NCI-H187 (cell line): ENCODE measurements around the gene ARID1B.
"Not testable (repeated sequence)": the region's sequence is repeated elsewhere in the genome, so short reads cannot be mapped to it uniquely, and the experiment has no call there.

ENCODE experiments used
- DNase-seq, 2 experiments: peaks; one replicate each; lab custom pipeline; 2025; lab: John Stamatoyannopoulos, UW

The ARID1B gene

DNA sequence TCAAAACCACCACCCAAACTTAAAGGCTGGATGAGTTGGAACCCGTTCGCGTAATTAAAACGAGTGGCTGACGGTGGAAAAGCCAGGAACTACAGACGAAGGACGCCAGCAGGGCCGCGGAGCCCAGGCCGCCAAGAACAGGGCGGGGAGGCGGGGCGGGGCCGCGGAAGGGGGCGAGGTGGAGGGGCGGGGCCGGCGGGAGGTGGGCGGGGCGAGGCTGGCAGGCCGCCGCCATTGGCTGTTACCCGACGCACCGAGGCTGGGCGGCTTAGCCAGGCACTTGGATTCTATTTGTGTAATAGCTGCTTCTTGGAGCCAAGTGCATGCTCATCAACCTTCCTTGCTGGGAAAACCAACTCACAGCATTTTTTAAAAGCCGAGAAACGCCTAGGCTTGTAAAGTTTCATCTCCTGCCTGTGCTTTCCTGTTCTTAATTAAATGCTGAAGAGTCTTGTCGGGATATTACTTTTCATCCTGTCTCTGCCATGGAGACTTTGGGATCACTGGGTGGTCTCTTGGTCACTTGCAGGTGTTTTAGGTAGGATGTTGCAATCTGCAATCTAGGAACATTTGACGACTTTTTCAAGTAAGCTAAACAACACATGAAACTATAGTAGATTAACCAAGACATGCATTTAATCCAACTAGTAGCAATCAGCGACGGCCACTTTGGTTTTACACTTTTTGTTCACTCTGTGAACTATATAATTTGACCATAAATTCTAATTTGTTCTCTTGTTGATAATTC, 245.0 kb downstream of the ARID1B start:
- DNase-seq = peak; percentile 67 to 81

DNA sequence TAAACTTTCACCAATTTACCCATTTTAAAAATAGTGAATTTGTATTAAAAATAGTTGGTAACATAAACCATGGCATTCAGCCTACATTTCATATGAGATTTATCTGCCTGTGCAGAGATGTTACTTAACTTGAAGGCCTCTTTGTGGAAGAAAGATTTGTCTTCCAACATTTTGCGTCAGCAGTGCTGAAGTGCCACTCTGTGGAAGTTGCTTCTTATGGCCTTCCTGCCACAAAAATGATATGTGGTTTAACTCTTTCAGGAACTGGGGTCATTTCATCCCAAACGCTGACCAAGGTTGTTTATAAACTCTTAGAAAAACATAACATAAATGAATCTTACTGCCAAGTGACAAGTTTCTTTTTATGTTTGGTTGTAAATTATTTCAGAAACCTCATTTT, 246.8 kb downstream of the ARID1B start:
- no peak for DNase-seq

DNA sequence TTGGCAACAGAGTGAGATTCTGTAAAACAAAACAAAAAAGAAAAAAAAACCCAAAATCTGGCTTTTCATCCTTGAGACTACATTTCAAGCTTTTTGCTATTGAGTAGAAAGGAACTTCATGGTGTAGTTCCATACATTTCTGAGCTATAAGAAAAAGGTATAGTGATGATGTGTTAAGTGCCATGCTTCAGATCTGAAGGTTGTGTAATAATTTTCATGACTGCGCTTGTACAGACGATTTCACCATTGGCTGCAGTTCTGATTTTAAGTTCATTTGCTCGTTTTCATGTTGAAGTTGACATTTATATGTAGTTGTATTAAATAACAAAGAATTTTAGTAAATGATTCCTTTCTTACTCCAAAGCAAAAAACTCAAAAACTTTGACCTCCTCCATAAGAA, 247.6 kb downstream of the ARID1B start:
- DNase-seq = no peak

DNA sequence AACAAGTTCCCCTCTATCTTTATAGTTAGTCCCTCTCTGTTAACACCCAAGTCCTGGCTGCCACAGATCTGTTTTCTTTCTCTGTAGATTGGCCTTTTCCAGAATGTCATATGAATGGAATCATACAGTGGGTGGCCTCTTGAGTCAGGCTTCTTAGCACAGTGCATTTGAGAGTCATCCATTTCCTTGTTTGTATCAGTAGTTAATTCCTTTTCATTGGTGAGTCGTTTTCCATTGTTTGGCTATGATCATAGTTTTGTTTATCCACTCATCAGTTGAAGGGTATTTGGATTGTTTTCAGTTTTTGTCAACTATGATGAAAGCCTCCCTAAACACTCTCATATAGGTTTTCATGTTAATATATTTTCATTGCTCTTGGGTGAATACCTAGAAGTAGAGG, 248.3 kb downstream of the ARID1B start:
- no peak for DNase-seq

DNA sequence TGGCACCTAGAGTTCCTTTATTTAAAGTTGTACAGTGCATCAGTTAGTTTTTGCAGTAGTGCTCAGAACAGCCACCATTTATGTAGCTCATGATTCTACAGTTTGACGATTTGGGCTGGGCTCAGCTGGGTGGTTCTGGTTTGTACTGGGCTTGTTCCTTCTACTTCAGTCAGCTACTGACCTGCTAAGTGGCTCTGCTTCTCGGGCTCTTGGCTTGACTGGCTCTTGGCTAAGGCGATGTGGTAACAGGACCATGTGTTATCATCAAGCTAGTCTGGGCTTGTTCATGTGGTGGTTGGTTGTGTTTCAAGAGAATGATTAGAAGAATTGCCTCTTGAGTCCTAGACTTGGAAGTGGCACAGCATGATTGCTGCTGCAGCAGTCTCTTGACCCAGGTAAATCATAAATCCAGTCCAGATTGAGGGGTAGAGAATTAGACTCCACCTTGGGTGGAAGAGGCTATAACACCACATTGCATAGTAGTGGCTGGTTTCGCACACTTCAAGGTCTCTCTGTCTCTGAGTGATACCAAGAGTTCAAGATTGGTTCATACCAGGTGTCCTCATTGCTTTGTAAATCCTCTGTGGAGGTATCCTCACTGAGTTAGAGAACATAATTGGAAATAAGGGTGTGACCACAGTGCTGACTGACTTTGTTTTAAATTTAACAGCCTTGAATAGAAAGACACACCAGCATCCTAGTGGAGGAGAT, 253.0 kb downstream of the ARID1B start:
- DNase-seq = no peak

DNA sequence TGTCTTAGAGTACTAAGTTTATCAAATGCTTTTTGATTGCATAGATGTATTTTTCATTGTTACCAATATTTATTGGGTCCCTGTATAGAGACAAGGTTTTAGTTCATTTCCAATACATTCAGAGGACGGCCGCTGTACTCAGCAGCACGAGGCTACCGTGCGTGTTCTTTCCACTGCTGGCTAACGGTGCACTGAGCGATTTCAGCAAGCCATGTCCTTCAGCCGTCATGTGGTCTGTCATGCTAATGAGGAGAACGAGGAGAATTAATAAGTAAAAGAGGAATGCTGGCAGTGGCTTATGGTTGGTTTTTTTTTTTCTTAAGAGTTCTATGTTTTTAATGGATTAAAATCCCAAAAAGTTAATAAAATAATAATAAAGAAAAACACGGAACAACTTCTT, 253.6 kb downstream of the ARID1B start:
- no peak for DNase-seq

DNA sequence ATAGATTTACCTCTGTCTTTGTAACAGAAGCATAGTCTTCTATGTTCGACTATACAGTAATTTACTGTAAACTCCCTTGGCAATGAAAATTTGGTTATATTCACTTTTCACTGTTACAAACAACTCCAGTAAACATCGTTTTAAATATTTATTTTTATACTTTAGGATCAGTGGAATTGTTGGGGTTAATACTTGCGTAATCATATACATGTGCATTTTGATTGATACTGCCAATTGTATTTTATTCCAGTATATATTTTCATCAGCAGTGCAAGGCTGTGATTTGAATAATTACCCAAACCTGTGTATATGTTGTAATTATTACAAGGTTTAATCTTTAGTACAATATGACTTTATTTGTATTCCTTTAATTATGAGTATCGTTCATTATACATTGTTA, 255.7 kb downstream of the ARID1B start:
- DNase-seq = no peak

DNA sequence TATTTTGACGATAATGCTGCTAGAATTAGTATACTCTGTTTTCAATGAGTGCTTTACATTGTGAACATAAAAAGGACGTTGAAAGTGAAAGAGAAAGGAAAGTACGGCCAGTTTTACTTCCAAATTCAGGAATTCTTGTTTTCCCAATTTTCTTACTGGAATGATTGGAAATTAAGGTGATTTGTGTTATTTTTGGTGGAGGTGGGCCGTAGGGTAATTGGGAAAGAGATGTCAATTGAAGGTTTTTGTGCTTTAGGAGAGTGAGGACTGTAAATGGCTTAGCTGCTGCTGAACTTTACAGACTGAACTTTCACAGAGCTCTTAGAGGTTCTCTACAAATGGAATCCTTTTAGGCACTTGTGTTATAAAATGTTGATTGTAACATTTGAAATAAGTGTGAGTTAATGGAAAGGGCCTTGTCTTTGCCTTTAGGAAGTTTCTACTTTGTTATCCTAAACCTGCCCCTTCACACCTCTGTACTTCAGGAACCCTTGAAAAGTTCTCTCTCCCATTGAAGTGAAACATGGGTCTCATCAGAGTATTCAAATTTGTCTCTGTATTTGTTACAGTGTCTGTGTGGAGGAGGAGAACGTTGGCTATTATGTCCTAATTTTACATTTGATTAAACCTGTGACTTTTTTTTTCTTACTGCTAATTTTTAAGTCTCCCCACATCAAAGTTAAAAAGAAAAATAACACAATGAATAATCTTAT, 256.4 kb downstream of the ARID1B start:
- DNase-seq = no peak

DNA sequence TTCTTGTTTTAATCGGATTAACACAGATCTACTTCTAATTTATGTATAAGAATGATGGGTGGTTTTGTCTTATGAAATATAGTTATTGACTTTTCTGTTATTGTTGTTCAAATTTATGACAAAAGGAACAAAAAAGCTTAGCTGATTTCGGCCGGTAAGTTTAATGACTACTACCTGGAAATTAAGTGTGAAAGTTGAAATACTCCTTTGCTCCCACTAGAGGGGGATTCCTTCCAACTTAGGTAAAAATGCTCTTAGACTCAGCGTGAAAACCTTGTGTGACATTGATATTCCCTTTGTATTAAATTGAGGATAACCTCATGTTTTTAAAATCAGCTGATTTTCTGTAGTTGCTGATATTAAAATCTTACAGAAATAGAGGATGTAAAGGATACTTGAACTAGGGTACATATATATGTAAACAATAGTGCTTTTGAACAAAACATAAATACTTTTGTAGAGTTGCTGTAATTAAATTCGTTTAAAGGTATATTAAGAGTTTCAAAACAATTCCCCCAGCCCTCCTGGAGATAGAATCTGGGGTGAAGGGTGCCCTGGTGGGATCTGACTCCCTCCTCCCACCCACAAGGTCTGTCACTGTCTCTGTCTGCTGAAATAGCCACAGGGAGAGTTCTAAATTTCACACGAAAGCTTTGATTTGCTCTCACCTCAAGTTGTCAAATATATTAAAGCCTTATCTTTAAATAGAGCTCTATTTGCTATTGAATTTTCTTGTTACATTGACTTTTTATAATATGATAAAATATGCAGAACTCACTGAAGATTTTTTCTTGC, 257.5 kb downstream of the ARID1B start:
- DNase-seq = peak in 1 of 2 experiments; percentile 7

DNA sequence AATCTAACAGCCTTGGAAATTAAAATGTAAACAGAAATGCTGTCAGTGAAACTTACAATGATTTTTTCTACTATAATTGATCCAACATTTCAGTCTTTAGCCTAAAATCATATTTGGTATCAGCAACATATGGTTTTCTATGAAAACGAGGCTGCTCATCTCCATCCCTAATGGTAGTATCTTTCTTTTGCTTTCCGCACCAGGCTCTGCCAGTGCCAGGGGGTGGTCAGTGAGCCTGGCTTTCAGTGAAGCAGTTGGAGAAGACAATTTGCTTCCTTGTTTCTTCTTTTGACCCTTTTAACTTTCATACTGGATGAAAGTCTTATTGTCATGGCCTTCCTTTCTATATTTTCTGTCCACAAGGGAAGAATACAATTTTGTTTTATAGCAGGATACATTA, 258.4 kb downstream of the ARID1B start:
- no peak for DNase-seq

DNA sequence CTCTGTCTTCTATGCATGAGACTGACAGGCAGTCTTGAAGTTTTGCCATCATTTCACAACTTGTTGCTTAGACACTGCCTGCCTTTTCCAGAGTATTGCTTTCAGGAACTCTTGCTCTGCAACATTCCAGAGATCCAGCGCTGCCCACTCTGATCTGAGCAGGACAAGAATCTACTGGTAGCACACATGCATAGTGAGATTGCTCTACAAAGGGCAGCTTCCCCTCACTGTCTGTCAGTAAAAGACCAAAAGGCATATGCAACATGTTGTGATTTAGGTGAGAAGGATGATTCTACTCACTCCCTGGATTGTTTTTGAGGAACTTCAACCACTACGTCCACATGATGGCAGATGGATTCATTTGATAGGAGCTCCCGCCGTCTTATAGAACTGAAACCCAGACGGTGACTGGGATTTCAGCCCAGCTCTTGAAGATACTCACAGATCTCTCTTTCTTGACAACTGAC, 259.1 kb downstream of the ARID1B start:
- DNase-seq = no peak

DNA sequence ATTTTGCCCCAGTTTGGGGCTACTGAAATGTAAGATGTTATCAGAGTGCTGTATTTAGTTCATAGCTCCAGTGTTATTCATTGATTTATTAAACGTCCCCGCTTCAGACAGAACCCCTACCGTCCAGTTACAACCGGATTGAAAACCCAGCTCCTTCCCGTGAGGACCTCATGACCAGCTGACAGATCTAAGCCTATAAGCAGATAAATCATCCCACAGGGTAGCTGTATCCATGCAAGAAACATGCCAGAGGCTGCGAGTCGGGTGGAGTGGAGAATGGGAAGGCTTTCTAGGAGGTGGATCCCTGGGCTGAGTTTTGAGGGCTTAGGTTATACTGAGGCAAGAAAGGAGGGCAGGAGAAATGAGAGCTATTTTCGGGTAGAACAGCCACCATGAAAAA, 260.0 kb downstream of the ARID1B start:
- no peak for DNase-seq

DNA sequence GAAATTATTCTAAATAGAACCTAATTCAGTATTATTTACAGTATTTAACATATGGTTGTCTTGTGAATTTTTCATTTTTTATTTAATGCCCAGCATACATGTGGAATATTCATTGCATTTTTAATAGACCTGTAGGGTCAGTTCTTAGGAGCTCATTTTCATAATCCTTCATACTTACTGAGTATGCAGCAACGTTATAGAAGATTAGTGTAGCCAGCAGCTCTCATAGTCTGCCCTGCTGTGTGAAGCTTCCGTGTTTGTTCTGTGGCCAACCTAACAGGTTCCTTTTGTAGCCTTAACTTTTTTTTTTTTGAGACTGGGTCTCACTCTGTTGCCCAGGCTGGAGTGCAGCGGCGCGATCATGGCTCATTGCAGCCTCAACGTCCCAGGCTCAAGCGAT, 261.4 kb downstream of the ARID1B start:
- no peak for DNase-seq

DNA sequence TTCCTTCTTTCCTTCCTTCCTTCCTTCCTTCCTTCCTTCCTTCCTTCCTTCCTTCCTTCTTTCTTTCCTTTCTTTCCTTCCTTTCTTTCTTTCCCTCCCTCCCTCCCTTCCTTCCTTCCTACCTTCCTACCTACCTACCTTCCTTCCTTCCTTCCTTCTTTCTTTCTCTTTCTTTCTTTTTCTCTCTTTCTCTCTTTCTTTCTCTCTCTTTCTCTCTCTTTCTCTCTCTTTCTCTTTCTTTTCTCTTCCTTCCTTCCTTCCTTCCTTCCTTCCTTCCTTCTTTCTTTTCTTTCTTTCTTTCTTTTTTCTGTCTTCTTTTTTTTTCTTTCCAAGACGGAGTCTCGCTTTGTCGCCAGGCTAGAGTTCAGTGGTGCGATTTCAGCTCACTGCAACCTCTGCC, 262.5 kb downstream of the ARID1B start:
- not testable (repeated sequence) for DNase-seq

DNA sequence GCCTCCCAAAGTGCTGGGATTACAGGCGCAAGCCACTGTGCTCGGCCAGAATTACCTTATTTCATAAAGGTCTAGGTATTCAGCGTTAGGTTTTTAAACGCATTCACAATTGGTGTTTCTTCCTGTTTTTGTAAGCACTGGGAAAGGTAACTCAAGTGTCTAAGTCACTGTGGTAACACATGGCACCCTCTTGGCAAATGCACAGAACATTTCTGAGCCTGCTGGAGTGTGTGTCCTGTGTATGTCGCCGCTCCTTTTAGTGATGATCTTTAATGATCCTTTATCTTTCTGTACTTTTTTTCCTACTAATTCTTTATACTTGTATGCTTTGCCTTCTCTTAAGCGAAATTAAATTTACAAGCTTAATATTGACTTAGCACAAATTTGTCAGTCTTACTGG, 263.0 kb downstream of the ARID1B start:
- no peak for DNase-seq

DNA sequence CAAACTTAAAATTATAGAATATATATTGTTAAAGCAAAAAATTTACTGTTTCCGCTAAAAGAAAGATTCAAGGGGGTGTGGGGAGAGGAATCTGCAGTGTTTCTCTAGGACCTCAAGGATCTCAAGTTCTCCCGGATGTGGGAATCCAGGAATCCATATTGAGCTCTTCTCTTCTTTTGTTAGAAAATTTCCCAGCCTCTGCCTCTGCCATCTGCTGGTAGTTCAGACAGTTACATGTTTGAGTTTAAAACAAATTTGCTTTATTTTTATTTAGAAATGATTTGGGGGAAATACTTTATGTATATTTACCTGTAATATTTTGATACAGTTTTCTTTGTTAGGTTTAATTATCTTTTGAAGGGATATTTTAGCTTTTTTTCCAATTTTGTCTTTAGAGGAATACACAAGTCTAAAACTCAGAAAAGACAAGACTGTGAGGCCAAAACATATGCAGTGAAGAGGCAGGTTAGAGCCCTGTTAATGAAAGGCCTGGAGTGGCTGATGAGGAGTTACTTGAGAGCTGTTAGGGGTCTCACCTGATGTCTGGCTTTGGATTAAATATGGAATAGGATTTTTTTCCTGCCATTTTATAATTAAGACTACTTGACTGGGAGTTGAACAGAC, 268.8 kb downstream of the ARID1B start:
- no peak for DNase-seq

DNA sequence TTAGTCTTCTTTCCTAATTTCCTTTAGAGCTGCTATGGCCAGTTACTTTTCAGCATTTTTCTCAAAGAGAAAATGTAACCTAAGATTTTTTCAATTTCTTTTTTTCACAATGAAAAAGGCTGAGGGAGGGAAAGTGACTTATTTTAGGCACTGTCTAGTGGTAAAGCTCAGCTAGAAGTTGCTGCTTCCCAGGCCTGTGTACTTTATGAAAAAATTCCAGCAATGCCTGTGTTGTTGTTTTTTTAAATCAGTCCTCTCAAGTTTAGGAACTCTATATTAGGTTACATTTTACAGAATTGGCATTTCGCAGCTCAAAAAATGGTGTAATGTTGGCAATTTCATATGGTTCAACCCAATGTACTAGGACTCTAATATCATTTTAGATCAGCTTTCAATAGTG, 269.6 kb downstream of the ARID1B start:
- no peak for DNase-seq

DNA sequence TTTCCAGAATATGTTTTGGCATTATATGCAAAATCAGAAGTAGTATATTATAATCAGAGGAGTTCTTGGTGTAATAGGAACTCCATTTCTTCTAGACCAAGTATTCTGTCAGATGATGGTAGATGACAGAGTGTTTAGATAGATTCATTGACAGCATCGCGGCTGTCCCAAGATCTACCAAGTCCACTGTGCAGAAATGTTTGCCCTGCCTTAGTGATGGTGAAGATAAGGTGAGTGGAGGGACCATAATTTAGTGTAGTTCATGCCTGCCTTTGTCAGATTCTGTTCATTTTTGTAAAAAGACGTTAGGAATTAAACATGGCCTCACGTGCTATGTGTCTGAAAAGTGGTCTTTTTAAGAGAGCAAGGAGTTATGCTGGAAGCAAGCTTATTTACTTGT, 270.1 kb downstream of the ARID1B start:
- no peak for DNase-seq

DNA sequence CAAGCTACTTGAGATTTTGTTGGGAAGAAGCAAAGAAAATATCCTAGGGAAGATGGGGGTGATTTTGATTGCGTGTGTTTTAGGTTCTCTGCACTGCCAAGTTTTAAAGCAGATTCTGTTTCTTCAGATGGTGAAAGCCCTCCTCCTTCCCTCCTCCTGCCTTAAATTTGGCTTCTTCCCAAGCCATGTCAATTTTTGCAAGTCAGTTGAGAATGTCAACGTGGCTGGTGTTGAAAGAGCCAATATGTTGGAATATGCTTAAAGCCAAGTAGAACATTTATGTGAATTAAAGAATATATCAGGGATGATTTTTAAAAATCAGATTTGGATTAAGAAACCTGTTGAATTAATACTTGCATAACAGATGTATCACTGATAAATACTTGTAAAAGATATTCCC, 270.8 kb downstream of the ARID1B start:
- DNase-seq = no peak

DNA sequence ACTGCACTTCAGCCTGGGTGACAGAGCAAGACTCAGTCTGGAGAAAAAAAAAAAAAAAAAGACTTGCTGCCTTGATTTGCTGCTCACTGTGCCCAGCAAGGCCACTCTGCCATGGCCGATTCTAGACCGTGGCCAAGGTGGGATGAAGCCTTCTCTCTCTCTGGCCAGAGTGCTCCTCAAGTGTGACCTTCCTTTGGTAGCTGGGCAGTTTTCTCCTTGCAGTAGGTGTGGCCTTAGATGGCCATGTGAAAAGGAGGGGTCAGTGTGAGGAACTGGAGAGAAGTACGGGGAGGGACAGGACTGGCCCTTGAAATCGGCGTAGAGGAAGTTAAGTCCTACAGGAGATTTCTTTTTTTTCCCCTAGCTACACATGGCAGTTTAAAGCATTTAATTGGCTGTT, 272.0 kb downstream of the ARID1B start:
- DNase-seq = no peak

DNA sequence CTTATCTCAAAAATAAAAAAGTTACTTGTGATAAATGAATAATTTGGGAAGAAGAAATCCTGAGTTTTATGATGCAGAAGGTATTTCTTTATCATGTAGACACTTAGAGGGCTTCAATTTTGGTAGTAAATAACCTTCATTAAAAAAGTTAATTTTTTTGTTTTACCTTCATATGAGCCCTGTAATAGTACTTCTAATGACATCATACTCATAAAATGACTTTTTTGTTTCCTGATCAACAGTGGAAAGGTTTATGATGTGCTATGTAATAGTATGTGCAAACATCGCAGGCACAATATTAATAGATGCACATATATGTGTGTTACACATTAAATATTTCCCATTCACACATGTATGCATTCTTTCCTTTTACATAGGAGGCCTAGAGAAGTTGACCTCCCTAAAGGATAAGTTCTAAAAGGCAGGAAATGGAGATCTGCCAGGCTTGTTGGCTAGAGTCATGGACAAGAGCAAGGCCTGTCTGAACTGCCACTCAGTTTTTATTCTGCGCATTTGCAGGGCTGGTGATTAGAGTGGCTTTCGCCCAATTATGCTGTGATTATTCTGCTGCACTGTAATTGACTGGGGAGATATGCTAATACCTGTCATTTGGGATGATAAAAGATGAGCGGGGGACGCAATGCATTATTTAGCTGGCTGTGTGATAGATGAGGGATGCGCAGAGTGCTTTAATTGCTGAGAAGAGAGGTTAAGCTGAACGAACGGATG, 273.5 kb downstream of the ARID1B start:
- no peak for DNase-seq
